ENCODE measurements around the gene SHLD1.

GRCh38 chr20:5863040-5863833 lies 113.0 kb downstream of the SHLD1 start:
- TF ChIP-seq, protein P1, sequence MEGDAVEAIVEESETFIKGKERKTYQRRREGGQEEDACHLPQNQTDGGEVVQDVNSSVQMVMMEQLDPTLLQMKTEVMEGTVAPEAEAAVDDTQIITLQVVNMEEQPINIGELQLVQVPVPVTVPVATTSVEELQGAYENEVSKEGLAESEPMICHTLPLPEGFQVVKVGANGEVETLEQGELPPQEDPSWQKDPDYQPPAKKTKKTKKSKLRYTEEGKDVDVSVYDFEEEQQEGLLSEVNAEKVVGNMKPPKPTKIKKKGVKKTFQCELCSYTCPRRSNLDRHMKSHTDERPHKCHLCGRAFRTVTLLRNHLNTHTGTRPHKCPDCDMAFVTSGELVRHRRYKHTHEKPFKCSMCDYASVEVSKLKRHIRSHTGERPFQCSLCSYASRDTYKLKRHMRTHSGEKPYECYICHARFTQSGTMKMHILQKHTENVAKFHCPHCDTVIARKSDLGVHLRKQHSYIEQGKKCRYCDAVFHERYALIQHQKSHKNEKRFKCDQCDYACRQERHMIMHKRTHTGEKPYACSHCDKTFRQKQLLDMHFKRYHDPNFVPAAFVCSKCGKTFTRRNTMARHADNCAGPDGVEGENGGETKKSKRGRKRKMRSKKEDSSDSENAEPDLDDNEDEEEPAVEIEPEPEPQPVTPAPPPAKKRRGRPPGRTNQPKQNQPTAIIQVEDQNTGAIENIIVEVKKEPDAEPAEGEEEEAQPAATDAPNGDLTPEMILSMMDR (IDR thresholded peaks at IDR 0.05): no peak
- TF ChIP-seq POLR2A (IDR thresholded peaks at IDR 0.05) (no peak), POLR2AphosphoS5 (IDR thresholded peaks at IDR 0.05) (peak in 1 of 4 donors; percentile 11)

All from sigmoid colon (tissue), 4 donors.